ENCODE results near the gene TMEM125.

TMEM125 gene

DNA sequence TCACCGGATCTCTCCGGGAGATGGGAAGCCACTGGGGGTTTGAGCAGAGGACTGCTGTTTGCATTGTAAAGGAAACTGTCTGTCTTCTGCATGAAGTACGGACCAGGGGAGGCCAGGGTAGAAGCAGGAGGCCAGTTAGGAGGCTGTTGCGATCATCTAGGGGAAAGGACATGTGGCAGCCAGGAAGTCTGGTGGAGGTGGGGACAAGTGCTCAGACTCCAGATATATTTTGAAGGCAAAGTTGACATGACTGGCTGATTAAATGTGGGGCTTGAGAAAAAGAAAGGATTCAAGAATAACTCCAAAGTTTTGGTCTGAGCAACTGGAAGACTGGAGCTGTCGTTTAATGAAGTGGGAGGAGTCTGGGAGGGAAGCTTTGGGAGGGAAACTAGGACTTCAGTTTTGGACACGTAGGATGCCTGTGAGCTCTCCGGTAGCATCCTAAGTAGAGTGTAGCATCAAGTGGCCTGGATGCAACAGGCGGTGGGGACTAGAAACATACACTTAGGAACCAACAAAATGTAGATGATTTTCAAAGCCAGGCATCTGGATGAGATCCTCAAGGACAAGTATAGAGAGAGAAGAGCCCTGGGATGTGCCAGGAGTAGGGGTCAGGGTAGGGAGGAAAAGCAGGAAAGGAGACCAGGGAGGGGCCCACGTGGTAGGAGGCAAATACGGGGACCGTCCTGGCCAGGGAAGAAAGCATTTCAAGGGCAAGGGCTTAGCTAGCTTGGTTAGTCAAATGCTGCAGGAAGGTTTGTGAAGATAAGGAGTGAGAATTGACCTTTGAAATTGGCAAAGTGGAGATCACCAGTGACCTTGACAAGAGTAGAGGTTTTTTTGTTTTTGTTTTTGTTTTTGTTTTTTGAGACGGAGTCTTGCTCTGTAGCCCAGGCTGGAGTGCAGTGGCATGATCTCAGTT is 19.3 kb downstream of the TMEM125 start:
- H3K9ac ChIP-seq (ENCODE audit: low read depth, low read length) = no peak overlapping the region
- H3K4me1 ChIP-seq (ENCODE audit: control insufficient read depth, insufficient read depth, low read length) = peaks cover 12% of the 10 kb centered on the region
- H3K36me3 ChIP-seq (ENCODE audit: control insufficient read depth, insufficient read depth, low read length) = no peaks in the 10 kb centered on the region
- no peaks in the 10 kb centered on the region for H3K27me3 ChIP-seq (ENCODE audit: control insufficient read depth, insufficient read depth, low read length)
- H3K4me3 ChIP-seq (ENCODE audit: low read depth, low read length) = no peak overlapping the region
- H3K9me3 ChIP-seq (ENCODE audit: control insufficient read depth, insufficient read depth, low read length) = no peaks in the 10 kb centered on the region

GRCh38 chr1:43292216-43292615 is 22.4 kb downstream of the TMEM125 start:
- Histone ChIP-seq H3K9ac (ENCODE audit: low read depth, low read length) (no peak overlapping the region), H3K9me3 (ENCODE audit: control insufficient read depth, insufficient read depth, low read length) (no peaks in the 10 kb centered on the region), H3K4me1 (ENCODE audit: control insufficient read depth, insufficient read depth, low read length) (peaks cover 13% of the 10 kb centered on the region), H3K27me3 (ENCODE audit: control insufficient read depth, insufficient read depth, low read length) (no peaks in the 10 kb centered on the region), H3K36me3 (ENCODE audit: control insufficient read depth, insufficient read depth, low read length) (no peaks in the 10 kb centered on the region), H3K4me3 (ENCODE audit: low read depth, low read length) (no peak overlapping the region)

GRCh38 chr1:43292679-43293078 is 22.9 kb downstream of the TMEM125 start:
- Histone ChIP-seq H3K9me3 (ENCODE audit: control insufficient read depth, insufficient read depth, low read length) (no peaks in the 10 kb centered on the region), H3K4me1 (ENCODE audit: control insufficient read depth, insufficient read depth, low read length) (peaks cover 13% of the 10 kb centered on the region), H3K9ac (ENCODE audit: low read depth, low read length) (no peak overlapping the region), H3K27me3 (ENCODE audit: control insufficient read depth, insufficient read depth, low read length) (no peaks in the 10 kb centered on the region), H3K36me3 (ENCODE audit: control insufficient read depth, insufficient read depth, low read length) (no peaks in the 10 kb centered on the region), H3K4me3 (ENCODE audit: low read depth, low read length) (no peak overlapping the region)

DNA sequence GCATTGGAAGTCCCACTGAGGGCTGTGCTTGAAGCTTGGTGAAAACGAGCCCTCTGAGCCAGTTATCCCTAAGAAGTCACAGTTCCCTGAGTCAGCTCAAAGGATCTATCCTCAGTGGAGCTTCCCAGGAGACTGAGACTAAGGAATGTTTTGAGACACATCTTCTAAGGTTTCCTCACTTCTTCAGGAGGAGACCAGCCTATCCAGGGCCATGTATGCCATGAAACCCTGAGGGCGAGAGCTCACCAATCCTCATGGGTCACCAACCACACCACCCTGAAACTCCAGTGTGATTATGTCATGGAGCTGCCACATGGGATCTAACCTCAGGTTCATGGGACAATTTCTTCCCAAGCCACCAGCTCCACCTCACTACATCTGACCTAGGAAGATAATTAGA is 23.4 kb downstream of the TMEM125 start:
- Histone ChIP-seq H3K27me3 (ENCODE audit: control insufficient read depth, insufficient read depth, low read length) (no peaks in the 10 kb centered on the region), H3K4me1 (ENCODE audit: control insufficient read depth, insufficient read depth, low read length) (peaks cover 13% of the 10 kb centered on the region), H3K4me3 (ENCODE audit: low read depth, low read length) (no peak overlapping the region), H3K9me3 (ENCODE audit: control insufficient read depth, insufficient read depth, low read length) (no peaks in the 10 kb centered on the region), H3K9ac (ENCODE audit: low read depth, low read length) (no peak overlapping the region), H3K36me3 (ENCODE audit: control insufficient read depth, insufficient read depth, low read length) (no peaks in the 10 kb centered on the region)

DNA sequence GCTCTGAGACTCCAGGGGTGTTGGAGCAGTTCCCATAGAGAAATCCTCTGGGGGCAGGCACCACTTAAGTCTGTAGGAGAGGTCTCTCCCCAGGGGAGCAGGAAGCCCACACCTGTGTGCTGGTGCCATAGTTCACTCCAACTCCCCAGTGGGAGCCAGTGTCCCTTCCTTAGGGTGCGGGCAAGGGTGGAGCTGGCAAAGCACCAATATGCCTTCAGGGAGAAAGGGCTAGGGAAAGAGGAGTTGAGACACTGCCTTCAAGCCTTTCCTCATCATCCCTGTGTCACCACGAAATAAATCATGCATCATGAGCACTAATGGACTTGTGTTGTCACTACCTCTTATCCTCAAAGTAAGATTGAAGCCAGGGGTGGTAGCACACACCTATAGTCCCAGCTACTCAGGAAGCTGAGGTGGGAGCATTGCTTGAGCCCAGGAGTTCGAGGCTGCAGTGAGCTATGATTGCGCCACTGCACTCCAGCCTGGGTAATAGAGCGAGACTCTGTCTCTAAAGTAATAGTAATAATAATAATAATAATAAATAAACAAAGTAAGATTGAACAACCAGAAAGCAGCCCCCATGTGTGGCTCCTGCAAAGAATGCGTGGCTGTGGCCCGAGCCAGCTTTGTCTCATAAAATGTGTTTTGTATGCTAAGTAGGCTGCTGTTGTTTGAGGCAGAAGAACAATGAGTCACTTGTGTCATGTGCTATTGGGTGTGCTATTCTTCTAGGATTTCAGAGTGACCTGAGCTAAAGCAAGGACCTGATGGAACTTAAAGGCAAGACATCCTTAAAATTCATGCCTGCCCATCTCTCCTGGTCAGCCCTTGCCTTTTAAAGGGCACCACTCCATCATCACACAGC is 24.3 kb downstream of the TMEM125 start:
- peaks cover 14% of the 10 kb centered on the region for H3K4me1 ChIP-seq (ENCODE audit: control insufficient read depth, insufficient read depth, low read length)
- no peaks in the 10 kb centered on the region for H3K36me3 ChIP-seq (ENCODE audit: control insufficient read depth, insufficient read depth, low read length)
- H3K9ac ChIP-seq (ENCODE audit: low read depth, low read length) = no peak overlapping the region
- H3K27me3 ChIP-seq (ENCODE audit: control insufficient read depth, insufficient read depth, low read length) = no peaks in the 10 kb centered on the region
- H3K4me3 ChIP-seq (ENCODE audit: low read depth, low read length) = no peak overlapping the region
- H3K9me3 ChIP-seq (ENCODE audit: control insufficient read depth, insufficient read depth, low read length) = no peaks in the 10 kb centered on the region

- no peak overlapping the region for H3K4me3 ChIP-seq (ENCODE audit: low read depth, low read length)
- no peaks in the 10 kb centered on the region for H3K36me3 ChIP-seq (ENCODE audit: control insufficient read depth, insufficient read depth, low read length)
- no peaks in the 10 kb centered on the region for H3K27me3 ChIP-seq (ENCODE audit: control insufficient read depth, insufficient read depth, low read length)
- H3K9me3 ChIP-seq (ENCODE audit: control insufficient read depth, insufficient read depth, low read length) = no peaks in the 10 kb centered on the region
- peaks cover 19% of the 10 kb centered on the region for H3K4me1 ChIP-seq (ENCODE audit: control insufficient read depth, insufficient read depth, low read length)
- H3K9ac ChIP-seq (ENCODE audit: low read depth, low read length) = no peak overlapping the region
Observed at GRCh38 chr1:43294761-43295160, 25.0 kb downstream of the TMEM125 start.

GRCh38 chr1:43296207-43296606 is 26.4 kb downstream of the TMEM125 start:
- Histone ChIP-seq H3K27me3 (ENCODE audit: control insufficient read depth, insufficient read depth, low read length) (no peaks in the 10 kb centered on the region), H3K9ac (ENCODE audit: low read depth, low read length) (no peak overlapping the region), H3K4me3 (ENCODE audit: low read depth, low read length) (no peak overlapping the region), H3K9me3 (ENCODE audit: control insufficient read depth, insufficient read depth, low read length) (no peaks in the 10 kb centered on the region), H3K4me1 (ENCODE audit: control insufficient read depth, insufficient read depth, low read length) (peaks cover 19% of the 10 kb centered on the region), H3K36me3 (ENCODE audit: control insufficient read depth, insufficient read depth, low read length) (no peaks in the 10 kb centered on the region)

GRCh38 chr1:43298055-43298454 is 28.3 kb downstream of the TMEM125 start:
- Histone ChIP-seq H3K4me3 (ENCODE audit: low read depth, low read length) (no peak overlapping the region), H3K36me3 (ENCODE audit: control insufficient read depth, insufficient read depth, low read length) (no peaks in the 10 kb centered on the region), H3K9ac (ENCODE audit: low read depth, low read length) (no peak overlapping the region), H3K27me3 (ENCODE audit: control insufficient read depth, insufficient read depth, low read length) (no peaks in the 10 kb centered on the region), H3K4me1 (ENCODE audit: control insufficient read depth, insufficient read depth, low read length) (peaks cover 19% of the 10 kb centered on the region), H3K9me3 (ENCODE audit: control insufficient read depth, insufficient read depth, low read length) (no peaks in the 10 kb centered on the region)

GRCh38 chr1:43299101-43299500 is 29.3 kb downstream of the TMEM125 start:
- no peaks in the 10 kb centered on the region for H3K36me3 ChIP-seq (ENCODE audit: control insufficient read depth, insufficient read depth, low read length)
- no peaks in the 10 kb centered on the region for H3K27me3 ChIP-seq (ENCODE audit: control insufficient read depth, insufficient read depth, low read length)
- H3K4me3 ChIP-seq (ENCODE audit: low read depth, low read length) = no peak overlapping the region
- H3K4me1 ChIP-seq (ENCODE audit: control insufficient read depth, insufficient read depth, low read length) = peaks cover 19% of the 10 kb centered on the region
- no peaks in the 10 kb centered on the region for H3K9me3 ChIP-seq (ENCODE audit: control insufficient read depth, insufficient read depth, low read length)
- H3K9ac ChIP-seq (ENCODE audit: low read depth, low read length) = no peak overlapping the region

GRCh38 chr1:43300378-43301094 is 30.8 kb downstream of the TMEM125 start, which contains the start of gene TIE1:
Gene TIE1 (plus strand): TSS chr1:43300982. CDS start chr1:43301072, 90 bp downstream.
- Histone ChIP-seq H3K27me3 (ENCODE audit: control insufficient read depth, insufficient read depth, low read length) (no peaks in the 10 kb centered on the region), H3K9ac (ENCODE audit: low read depth, low read length) (no peak within 1 kb of the TSS), H3K4me3 (ENCODE audit: low read depth, low read length) (no peak within 1 kb of the TSS)

DNA sequence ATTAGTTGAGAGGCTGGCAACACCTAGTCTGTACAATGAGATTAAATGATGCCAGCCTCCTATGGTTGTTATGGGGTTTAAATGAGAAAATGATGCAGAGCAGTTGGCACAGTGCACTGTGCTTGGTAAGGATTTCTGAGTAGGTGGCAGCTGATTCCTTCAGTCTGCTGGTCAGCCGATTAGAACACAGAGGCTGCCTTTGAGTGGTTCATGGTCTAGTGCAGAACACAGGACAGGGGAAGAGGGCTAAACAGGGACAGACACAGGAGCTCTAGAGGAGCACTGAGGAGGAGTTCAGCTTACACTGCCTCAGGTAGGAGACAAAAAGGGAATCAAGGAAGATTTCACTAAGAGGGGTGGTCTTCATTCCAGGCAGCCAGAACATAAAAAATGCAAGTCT is 32.4 kb downstream of the TMEM125 start:
- Histone ChIP-seq H3K4me3 (ENCODE audit: low read depth, low read length) (no peak overlapping the region), H3K9me3 (ENCODE audit: control insufficient read depth, insufficient read depth, low read length) (no peaks in the 10 kb centered on the region)

More at GRCh38 chr1:43300378-43301094, 30.8 kb downstream of the TMEM125 start, which contains the start of gene TIE1:
- no peaks in the 10 kb centered on the region for H3K36me3 ChIP-seq (ENCODE audit: control insufficient read depth, insufficient read depth, low read length)
- H3K9me3 ChIP-seq (ENCODE audit: control insufficient read depth, insufficient read depth, low read length) = no peaks in the 10 kb centered on the region
- peaks cover 15% of the 10 kb centered on the region for H3K4me1 ChIP-seq (ENCODE audit: control insufficient read depth, insufficient read depth, low read length)

More for the DNA sequence above, 32.4 kb downstream of the TMEM125 start:
- no peak overlapping the region for H3K9ac ChIP-seq (ENCODE audit: low read depth, low read length)
- H3K36me3 ChIP-seq (ENCODE audit: control insufficient read depth, insufficient read depth, low read length) = no peaks in the 10 kb centered on the region
- H3K27me3 ChIP-seq (ENCODE audit: control insufficient read depth, insufficient read depth, low read length) = no peaks in the 10 kb centered on the region
- H3K4me1 ChIP-seq (ENCODE audit: control insufficient read depth, insufficient read depth, low read length) = peaks cover 6% of the 10 kb centered on the region
